H1 (cell line): ENCODE results near the gene EXO1. TPM values are rescaled to one million over a fixed set of nuclear protein-coding genes. Genes with fewer than 3 reads are reported as not detected.

Source experiments
- CTCF ChIA-PET: fragments of 300-600 bp; sonication (Branson Sonifier 250); formaldehyde crosslinking; loops from one replicate; lab custom pipeline; 2021; ENCODE audit not compliant: partially characterized antibody; lab: Charles Lee
- POLR2A ChIA-PET: fragments of 300-600 bp; sonication (Branson Sonifier 250); formaldehyde crosslinking; loops from one replicate; lab custom pipeline; 2021; ENCODE audit warnings: inconsistent platforms; ENCODE audit not compliant: partially characterized antibody; lab: Charles Lee
- DNase-seq, 2 experiments: peaks; one replicate each; pipeline versions ENCODE4 v3.0.0 to v3.0.0-alpha.2; 2010 to 2022; ENCODE audit warnings: low spot score in 2 of 2, low read depth in 1 of 2, mixed read lengths in 1 of 2
- FAIRE-seq: peaks from 2 replicates; lab custom pipeline; 2011; peaks lifted over from hg19 to GRCh38; lab: Jason Lieb, UNC
- H2AFZ ChIP-seq: 2 replicates; pipeline ENCODE4 v1.8.1; 2012; ENCODE audit warnings: low read length, inconsistent platforms
- H2AK5ac ChIP-seq: 2 replicates; pipeline ENCODE4 v1.6.1; 2013; ENCODE audit warnings: low read depth, low read length
- H2BK120ac ChIP-seq: replicated peaks from 2 replicates; pipeline ENCODE3; 2013; ENCODE audit warnings: low read depth, low read length, inconsistent platforms
- H2BK12ac ChIP-seq: 2 replicates; pipeline ENCODE4 v1.6.1; 2013; ENCODE audit warnings: low read depth, low read length
- H2BK15ac ChIP-seq: 2 replicates; pipeline ENCODE4 v1.6.1; 2013; ENCODE audit warnings: low read length
- H2BK20ac ChIP-seq: 2 replicates; pipeline ENCODE4 v1.6.1; 2013; ENCODE audit warnings: low read length
- H2BK5ac ChIP-seq: 2 replicates; pipeline ENCODE4 v1.6.1; 2013; ENCODE audit warnings: low read depth, low read length
- H3K14ac ChIP-seq: 2 replicates; pipeline ENCODE4 v1.6.1; 2013; ENCODE audit warnings: inconsistent platforms; ENCODE audit not compliant: insufficient read length
- H3K18ac ChIP-seq: 2 replicates; pipeline ENCODE4 v1.6.1; 2013; ENCODE audit warnings: low read length; ENCODE audit errors: extremely low read depth
- H3K23ac ChIP-seq: 2 replicates; pipeline ENCODE4 v1.6.1; 2013; ENCODE audit warnings: inconsistent platforms; ENCODE audit not compliant: insufficient read length
- H3K23me2 ChIP-seq: 2 replicates; pipeline ENCODE4 v1.6.1; 2013; ENCODE audit warnings: low read depth, low read length
- H3K27ac ChIP-seq: 2 replicates; pipeline ENCODE4 v1.6.1; 2011; ENCODE audit warnings: low read depth, low read length, inconsistent platforms
- H3K27me3 ChIP-seq, 4 experiments: replicated peaks in 1 of 4; 1 replicate in 1 of 4; 2 replicates in 3 of 4; pipeline versions ENCODE4 v1.6.1 to v1.8.1; 2011 to 2013; ENCODE audit warnings: low read length in 3 of 4, mild to moderate bottlenecking in 3 of 4, inconsistent platforms in 2 of 4, mixed read lengths in 2 of 4, moderate library complexity in 1 of 4; ENCODE audit not compliant: control insufficient read depth in 3 of 4, insufficient read depth in 3 of 4; ENCODE audit errors: extremely low read depth in 1 of 4
- H3K36me3 ChIP-seq, 4 experiments: 2 replicates each; pipeline versions ENCODE4 v1.6.1 to v1.8.1; 2011 to 2013; ENCODE audit warnings: mild to moderate bottlenecking in 4 of 4, low read length in 3 of 4, moderate library complexity in 2 of 4, control low read depth in 1 of 4, inconsistent platforms in 1 of 4; ENCODE audit not compliant: insufficient read depth in 4 of 4, control insufficient read depth in 2 of 4
- H3K4ac ChIP-seq: replicated peaks from 2 replicates; pipeline ENCODE3; 2013; ENCODE audit warnings: low read length, low read depth, mixed read lengths, inconsistent platforms; ENCODE audit not compliant: insufficient read length
- H3K4me1 ChIP-seq, 4 experiments: replicated peaks in 1 of 4; 1 replicate in 1 of 4; 2 replicates in 3 of 4; pipeline versions ENCODE4 v1.6.1 to v1.8.1; 2011 to 2013; ENCODE audit warnings: low read length in 3 of 4, inconsistent platforms in 2 of 4, mixed read lengths in 1 of 4; ENCODE audit not compliant: insufficient read depth in 4 of 4, control insufficient read depth in 3 of 4
- H3K4me2 ChIP-seq, 2 experiments: 2 replicates each; pipeline versions ENCODE4 v1.6.1 to v1.8.1; 2011 to 2013; ENCODE audit warnings: low read depth in 2 of 2, low read length in 2 of 2, control low read depth in 1 of 2, inconsistent platforms in 1 of 2, mild to moderate bottlenecking in 1 of 2; ENCODE audit not compliant: insufficient read depth in 1 of 2
- H3K4me3 ChIP-seq, 4 experiments: fragments of 200-600, 300-600 bp in 1 of 4; sonication (generic), shearing (Covaris generic), sonication (Bioruptor Twin) in 1 of 4; 2 replicates each; pipeline versions ENCODE4 v1.5.1 to v1.8.1; 2011 to 2016; ENCODE audit warnings: low read length in 4 of 4, low read depth in 3 of 4, control low read depth in 2 of 4, inconsistent platforms in 2 of 4, mild to moderate bottlenecking in 2 of 4, mixed read lengths in 1 of 4, moderate library complexity in 1 of 4; ENCODE audit not compliant: insufficient read depth in 2 of 4; ENCODE audit errors: extremely low read depth in 1 of 4
- H3K56ac ChIP-seq: replicated peaks from 2 replicates; pipeline ENCODE3; 2013; ENCODE audit warnings: low read depth, mild to moderate bottlenecking, mixed read lengths, low read length, inconsistent platforms; ENCODE audit not compliant: insufficient read length
- H3K79me1 ChIP-seq: 2 replicates; pipeline ENCODE4 v1.6.1; 2013; ENCODE audit warnings: low read depth, low read length, control low read depth
- H3K79me2 ChIP-seq, 2 experiments: 2 replicates each; pipeline versions ENCODE4 v1.6.1 to v1.8.1; 2012 to 2013; ENCODE audit warnings: low read length in 2 of 2, mild to moderate bottlenecking in 2 of 2, inconsistent platforms in 1 of 2; ENCODE audit not compliant: insufficient read depth in 2 of 2, control insufficient read depth in 1 of 2
- H3K9ac ChIP-seq, 4 experiments: replicated peaks in 1 of 4; 1 replicate in 1 of 4; 2 replicates in 3 of 4; pipeline versions ENCODE4 v1.6.1 to v1.8.1; 2011 to 2013; ENCODE audit warnings: low read depth in 3 of 4, low read length in 3 of 4, control low read depth in 2 of 4, mild to moderate bottlenecking in 2 of 4, moderate library complexity in 2 of 4, inconsistent platforms in 1 of 4; ENCODE audit errors: extremely low read depth in 1 of 4
- H3K9me3 ChIP-seq, 2 experiments: 2 replicates each; pipeline versions ENCODE4 v1.6.1 to v1.8.1; 2012 to 2013; ENCODE audit warnings: mild to moderate bottlenecking in 2 of 2, moderate library complexity in 2 of 2, control low read depth in 1 of 2, inconsistent platforms in 1 of 2, low read depth in 1 of 2, low read length in 1 of 2, mixed read lengths in 1 of 2; ENCODE audit not compliant: insufficient read depth in 2 of 2
- H4K20me1 ChIP-seq, 2 experiments: replicated peaks in 1 of 2; 2 replicates each; pipeline versions ENCODE3 to v1.8.1; 2011 to 2013; ENCODE audit warnings: inconsistent platforms in 2 of 2, low read length in 2 of 2, mild to moderate bottlenecking in 1 of 2; ENCODE audit not compliant: insufficient read depth in 2 of 2, control insufficient read depth in 1 of 2
- H4K5ac ChIP-seq: 2 replicates; pipeline ENCODE4 v1.6.1; 2013; ENCODE audit warnings: low read length, low read depth, mixed read lengths, inconsistent platforms; ENCODE audit not compliant: insufficient read length
- H4K8ac ChIP-seq: 2 replicates; pipeline ENCODE4 v1.8.0; 2013; ENCODE audit warnings: mild to moderate bottlenecking, moderate library complexity, low read length, inconsistent platforms; ENCODE audit not compliant: insufficient read depth; ENCODE audit errors: extremely low read depth
- H4K91ac ChIP-seq: replicated peaks from 2 replicates; pipeline ENCODE3; 2013; ENCODE audit warnings: low read length, mixed read lengths, inconsistent platforms; ENCODE audit not compliant: insufficient read length
- EGR1 ChIP-seq: IDR thresholded peaks from 2 replicates; pipeline ENCODE4 v1.6.1; 2011; ENCODE audit warnings: low read depth, low read length, borderline replicate concordance
- EZH2 ChIP-seq: fragments of 200-600 bp; sonication (generic); IDR thresholded peaks from 2 replicates; pipeline ENCODE4 v1.7.1; 2012; ENCODE audit warnings: low read depth, mild to moderate bottlenecking, moderate library complexity, low read length, inconsistent platforms; ENCODE audit not compliant: severe bottlenecking
- TAF1 ChIP-seq: IDR thresholded peaks from 2 replicates; pipeline ENCODE4 v1.6.1; 2011; ENCODE audit warnings: mild to moderate bottlenecking, low read depth, low read length
- WGBS, 2 experiments: shearing (Covaris generic) in 1 of 2; methylation state at CpG; one replicate each; pipeline versions ENCODE4 v1.1.6 to v1.1.7; 2013 to 2015; ENCODE audit warnings: low lambda C conversion rate in 2 of 2, mixed read lengths in 2 of 2, inconsistent platforms in 1 of 2, low coverage in 1 of 2, missing lambda C conversion rate in 1 of 2; ENCODE audit not compliant: insufficient replicate concordance in 2 of 2, insufficient coverage in 1 of 2, insufficient read length in 1 of 2; ENCODE audit errors: extremely low coverage in 1 of 2, missing lambda C conversion rate in 1 of 2; 5-methylcytosine and 5-hydroxymethylcytosine counted together
- polyA plus RNA-seq, 7 experiments: library from polyadenylated mRNA; depleted of rRNA in 3 of 7; stranded (reverse) in 5 of 7; unstranded in 2 of 7; fragments of >200 nt in 5 of 7; fragments of 200-250 nt in 2 of 7; gene quantifications; 1 replicate in 5 of 7; 2 replicates in 1 of 7; 4 replicates in 1 of 7; pipeline versions ENCODE4 v1.2.1 to v1.2.3, GENCODE V29; 2011 to 2013; ENCODE audit warnings: missing spikeins in 2 of 7, mixed read lengths in 2 of 7
- total RNA-seq: library from RNA; stranded (reverse); fragmentation: NEBNext Ultra II Directional; extraction: Animal tissue kit (Norgen Biotek cat#: 25700); gene quantifications from 2 replicates; pipeline ENCODE4 v1.2.1, GENCODE V29; 2021

EXO1 gene
- total and polyA plus RNA-seq, 2 of the 8 experiments (the other 6 are each of a cell fraction or from before 2014, with no cell fraction given) = 9.2 to 43.0 TPM

DNA sequence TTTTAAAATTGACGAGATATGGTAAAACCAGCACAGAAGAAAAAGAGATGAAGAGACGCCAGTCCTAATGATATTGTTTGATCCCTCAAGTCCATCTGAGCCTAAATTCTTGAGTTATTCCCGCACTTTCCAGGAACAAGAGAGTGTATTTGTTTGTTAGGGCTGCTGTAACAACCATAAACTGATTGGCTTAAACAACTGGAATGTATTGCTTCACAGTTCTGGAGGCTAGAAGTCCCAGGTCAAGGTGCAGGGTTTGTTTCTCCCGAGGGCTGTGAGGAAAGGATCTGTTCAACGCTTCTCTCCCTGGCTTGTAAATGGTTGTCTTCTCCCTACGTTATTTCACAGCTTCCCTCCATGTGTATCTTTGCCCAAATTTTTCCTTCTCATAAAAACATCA, 7.8 kb upstream of the EXO1 start:
- H4K91ac ChIP-seq = no peak overlapping the region
- H2BK12ac ChIP-seq = no peak overlapping the region
- no peak overlapping the region for H3K18ac ChIP-seq
- H3K14ac ChIP-seq = no peak overlapping the region
- H2AK5ac ChIP-seq = no peak overlapping the region
- no peaks in the 10 kb centered on the region for H3K27me3 ChIP-seq
- H2BK20ac ChIP-seq = no peak overlapping the region
- H3K56ac ChIP-seq = no peak overlapping the region
- no peak overlapping the region for H3K27ac ChIP-seq
- H3K4me2 ChIP-seq = no peak overlapping the region
- no peaks in the 10 kb centered on the region for H3K23me2 ChIP-seq
- no peaks in the 10 kb centered on the region for H4K20me1 ChIP-seq
- no peaks in the 10 kb centered on the region for H3K36me3 ChIP-seq
- FAIRE-seq (no peak), DNase-seq (no peak)
- H3K4ac ChIP-seq = no peak overlapping the region
- H3K79me1 ChIP-seq = no peaks in the 10 kb centered on the region
- no peak overlapping the region for H2BK5ac ChIP-seq
- H4K8ac ChIP-seq = no peak overlapping the region
- POLR2A ChIA-PET = no interaction called here
- WGBS, 2 experiments = 91% methylated on average over 6 of the region's 6 CpGs; no CpG with 5 or more reads in 1 of the 2 experiments
- no peak overlapping the region for H3K4me3 ChIP-seq
- H2BK15ac ChIP-seq = no peak overlapping the region
- H4K5ac ChIP-seq = no peak overlapping the region
- CTCF ChIA-PET = interaction anchor here (4.2 kb wide), 1 partner anchor 229 kb away, joined by 22 read pairs; no protein-coding TSS in a partner anchor
- H2BK120ac ChIP-seq = no peak overlapping the region
- no peaks in the 10 kb centered on the region for H3K9me3 ChIP-seq
- no peak overlapping the region for H2AFZ ChIP-seq
- no peaks in the 10 kb centered on the region for H3K79me2 ChIP-seq
- no peaks in the 10 kb centered on the region for H3K4me1 ChIP-seq
- no peak overlapping the region for H3K9ac ChIP-seq
- no peak overlapping the region for H3K23ac ChIP-seq
- no peak for TF ChIP-seq TAF1
- no peak for TF ChIP-seq EZH2
- no peak for TF ChIP-seq EGR1
